Fibroblast of lung (primary cell): ENCODE results near the gene GAS7. TPM values are rescaled to one million over a fixed set of nuclear protein-coding genes. Genes with fewer than 3 reads are reported as not detected.

Experiments used
- DNase-seq, 2 donors: peaks; one replicate each; pipeline versions ENCODE4 v3.0.0 to v3.0.0-alpha.2; 2010; ENCODE audit warnings: low read depth in 2 of 2
- H2AFZ ChIP-seq: 2 replicates; pipeline ENCODE4 v1.5.1; 2012; ENCODE audit warnings: low read length, control low read depth, inconsistent platforms
- H3K27ac ChIP-seq: 2 replicates; pipeline ENCODE4 v1.5.1; 2011; ENCODE audit warnings: low read length, control low read depth; ENCODE audit not compliant: insufficient read depth
- H3K27me3 ChIP-seq: 2 replicates; pipeline ENCODE4 v1.5.1; 2011; ENCODE audit warnings: mild to moderate bottlenecking, low read length; ENCODE audit not compliant: control insufficient read depth, insufficient read depth
- H3K36me3 ChIP-seq: 2 replicates; pipeline ENCODE4 v1.5.1; 2011; ENCODE audit warnings: low read length; ENCODE audit not compliant: control insufficient read depth, insufficient read depth
- H3K4me1 ChIP-seq: 2 replicates; pipeline ENCODE4 v1.5.1; 2011; ENCODE audit warnings: low read length; ENCODE audit not compliant: control insufficient read depth, insufficient read depth; ENCODE audit errors: extremely low read depth
- H3K4me2 ChIP-seq: 2 replicates; pipeline ENCODE4 v1.5.1; 2011; ENCODE audit warnings: low read length, control low read depth; ENCODE audit not compliant: insufficient read depth; ENCODE audit errors: extremely low read depth
- H3K4me3 ChIP-seq, 4 experiments: fragments of 200-600 bp in 1 of 4; sonication (generic) in 1 of 4; replicated peaks in 1 of 4; 2 replicates each; pipeline ENCODE4 v1.5.1; 2011 to 2016; ENCODE audit warnings: low read length in 4 of 4, low read depth in 3 of 4, mild to moderate bottlenecking in 3 of 4, control low read depth in 2 of 4, inconsistent platforms in 1 of 4, mixed read lengths in 1 of 4; ENCODE audit not compliant: insufficient read depth in 1 of 4; ENCODE audit errors: control extremely low read depth in 1 of 4
- H3K79me2 ChIP-seq: 2 replicates; pipeline ENCODE4 v1.5.1; 2012; ENCODE audit warnings: mild to moderate bottlenecking, low read length, inconsistent platforms; ENCODE audit not compliant: control insufficient read depth, insufficient read depth
- H3K9ac ChIP-seq: 2 replicates; pipeline ENCODE4 v1.5.1; 2011; ENCODE audit warnings: mild to moderate bottlenecking, low read length, control low read depth; ENCODE audit not compliant: insufficient read depth
- H3K9me3 ChIP-seq: 2 replicates; pipeline ENCODE4 v1.5.1; 2012; ENCODE audit warnings: low read depth, low read length; ENCODE audit not compliant: control insufficient read depth, insufficient read depth
- H4K20me1 ChIP-seq: 2 replicates; pipeline ENCODE4 v1.5.1; 2011; ENCODE audit warnings: low read length; ENCODE audit not compliant: control insufficient read depth, insufficient read depth; ENCODE audit errors: extremely low read depth
- CTCF ChIP-seq, 2 donors: IDR thresholded peaks in 1 of 2; conservative IDR thresholded peaks in 1 of 2; 1 replicate in 1 of 2; 2 replicates in 1 of 2; pipeline ENCODE4 v1.5.1; 2011 to 2012; ENCODE audit warnings: low read length in 2 of 2, control low read depth in 1 of 2, inconsistent platforms in 1 of 2, low read depth in 1 of 2, mild to moderate bottlenecking in 1 of 2
- EZH2 ChIP-seq: IDR thresholded peaks from 2 replicates; pipeline ENCODE4 v1.5.1; 2012; ENCODE audit warnings: low read length, control low read depth, mild to moderate bottlenecking; ENCODE audit errors: missing control alignments
- polyA plus RNA-seq, 2 donors: library from polyadenylated mRNA; depleted of rRNA in 1 of 2; stranded (reverse) in 1 of 2; unstranded in 1 of 2; fragments of >200 nt; gene quantifications; 2 replicates each; pipeline ENCODE4 v1.2.1, GENCODE V29; 2011 to 2012; ENCODE audit warnings: missing spikeins in 1 of 2
- total RNA-seq: library from RNA; depleted of rRNA; stranded (reverse); fragments of >200 nt; gene quantifications from 2 replicates; pipeline ENCODE4 v1.2.1, GENCODE V29; 2014

Gene GAS7
- total and polyA plus RNA-seq, 2 donors (not counting 1 experiment from before 2014, with no cell fraction given) = 0.58 to 2.6 TPM

DNA sequence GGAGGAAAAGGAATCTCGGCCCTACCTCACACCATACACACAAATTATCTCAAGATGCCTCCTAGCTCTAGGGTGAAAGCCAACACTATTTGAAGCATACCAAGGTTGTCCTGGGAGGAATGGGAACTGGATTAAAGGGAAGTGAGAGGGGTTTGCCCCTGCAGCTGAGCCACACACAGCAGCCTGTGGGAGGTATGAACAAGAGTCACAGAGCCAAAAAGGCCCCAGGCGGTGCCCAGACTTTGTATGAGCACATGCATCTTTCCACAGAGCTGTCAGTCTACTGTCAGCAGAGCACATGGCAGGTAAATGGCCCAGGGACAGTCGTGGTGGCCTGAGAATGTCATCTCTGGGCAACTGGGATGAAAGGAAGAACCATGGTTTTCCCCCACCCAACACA is 262.3 kb downstream of the GAS7 start:
- H4K20me1 ChIP-seq = no peaks in the 10 kb centered on the region
- no peak for DNase-seq
- H2AFZ ChIP-seq = no peak overlapping the region
- no peaks in the 10 kb centered on the region for H3K27me3 ChIP-seq
- no peak overlapping the region for H3K9ac ChIP-seq
- H3K4me3 ChIP-seq = no peak overlapping the region
- H3K9me3 ChIP-seq = no peaks in the 10 kb centered on the region
- TF ChIP-seq EZH2 = no peak
- no peak for TF ChIP-seq CTCF (conservative IDR thresholded peaks at IDR 0.05 in 1 of 2, IDR thresholded peaks at IDR 0.05 in 1 of 2; ENCODE audit: low read depth in 1 of 2, low read length in 2 of 2)
- no peaks in the 10 kb centered on the region for H3K79me2 ChIP-seq
- H3K4me1 ChIP-seq = no peaks in the 10 kb centered on the region
- H3K36me3 ChIP-seq = no peaks in the 10 kb centered on the region
- H3K27ac ChIP-seq = no peak overlapping the region
- no peak overlapping the region for H3K4me2 ChIP-seq

DNA sequence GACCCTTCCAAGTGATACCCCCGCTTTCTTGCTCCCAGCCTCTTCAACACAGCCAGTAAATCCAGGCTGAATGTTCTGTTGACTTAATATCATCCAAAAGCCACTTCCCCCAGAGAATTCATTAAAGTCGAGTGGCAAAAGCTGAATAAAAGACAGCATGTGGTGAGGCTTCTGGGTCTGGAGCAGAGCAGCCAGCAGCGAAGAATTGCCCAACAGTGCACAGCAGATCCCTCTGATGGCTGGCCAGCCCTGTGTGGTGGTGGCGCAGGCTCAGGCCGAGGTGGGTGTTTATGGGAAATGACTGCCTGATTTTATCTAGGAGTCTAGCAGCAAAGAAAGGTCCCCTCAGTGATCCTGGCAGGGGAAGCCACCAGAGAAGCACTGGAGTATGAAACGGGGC is 263.0 kb downstream of the GAS7 start:
- no peaks in the 10 kb centered on the region for H3K36me3 ChIP-seq
- H3K79me2 ChIP-seq = no peaks in the 10 kb centered on the region
- H3K9ac ChIP-seq = no peak overlapping the region
- peak in 1 of 2 donors; percentile 9 for DNase-seq
- no peak overlapping the region for H3K4me2 ChIP-seq
- H4K20me1 ChIP-seq = no peaks in the 10 kb centered on the region
- no peaks in the 10 kb centered on the region for H3K9me3 ChIP-seq
- H3K4me3 ChIP-seq = no peak overlapping the region
- TF ChIP-seq CTCF (conservative IDR thresholded peaks at IDR 0.05 in 1 of 2, IDR thresholded peaks at IDR 0.05 in 1 of 2; ENCODE audit: low read depth in 1 of 2, low read length in 2 of 2) (no peak), EZH2 (no peak)
- no peak overlapping the region for H3K27ac ChIP-seq
- H2AFZ ChIP-seq = no peak overlapping the region
- H3K27me3 ChIP-seq = no peaks in the 10 kb centered on the region
- no peaks in the 10 kb centered on the region for H3K4me1 ChIP-seq

- no peaks in the 10 kb centered on the region for H3K9me3 ChIP-seq
- H3K27me3 ChIP-seq = no peaks in the 10 kb centered on the region
- H3K4me2 ChIP-seq = no peak overlapping the region
- H3K4me3 ChIP-seq = no peak overlapping the region
- no peaks in the 10 kb centered on the region for H3K4me1 ChIP-seq
- no peaks in the 10 kb centered on the region for H3K36me3 ChIP-seq
- no peak overlapping the region for H3K9ac ChIP-seq
- H3K79me2 ChIP-seq = no peaks in the 10 kb centered on the region
- H4K20me1 ChIP-seq = no peaks in the 10 kb centered on the region
- H2AFZ ChIP-seq = no peak overlapping the region
- H3K27ac ChIP-seq = no peak overlapping the region
- TF ChIP-seq CTCF (conservative IDR thresholded peaks at IDR 0.05 in 1 of 2, IDR thresholded peaks at IDR 0.05 in 1 of 2; ENCODE audit: low read depth in 1 of 2, low read length in 2 of 2) (no peak), EZH2 (no peak)
- no peak for DNase-seq
These were observed 264.1 kb downstream of the GAS7 start for GRCh38 chr17:9934331-9934730.
